ENCODE results near the gene POLR3A. TPM values are rescaled to one million over a fixed set of nuclear protein-coding genes. Genes with fewer than 3 reads are reported as not detected.

Gene POLR3A
- total and polyA plus RNA-seq, 2 of the 13 experiments (the other 11 are each of a cell fraction or from before 2014, with no cell fraction given): 13.6 to 19.2 TPM

- TF ChIP-seq TGIF2 (CRISPR knock-in tag; IDR thresholded peaks at IDR 0.05): no peak
- no peak for TF ChIP-seq RBM22 (optimal IDR thresholded peaks at IDR 0.05; ENCODE audit: low read length)
- peak; percentile 40; the same call in 1 of the 2 replicates for TF ChIP-seq PRDM15 (CRISPR knock-in tag; IDR thresholded peaks at IDR 0.05)
- TF ChIP-seq CBFB (CRISPR knock-in tag; IDR thresholded peaks at IDR 0.05): no peak; the same call in 1 of the 2 replicates
- TF ChIP-seq MTA3 (CRISPR knock-in tag; IDR thresholded peaks at IDR 0.05): no peak
- peak; percentile 72; the same call in 1 of the 2 replicates for TF ChIP-seq ZNF441 (CRISPR knock-in tag; IDR thresholded peaks at IDR 0.05; ENCODE audit: borderline replicate concordance)
- no peak for TF ChIP-seq ZNF207 (IDR thresholded peaks at IDR 0.05; ENCODE audit: borderline replicate concordance)
- 0 out of 2 replicates have a peak, but pooled peaks have one; percentile 48 for TF ChIP-seq ZNF354B (CRISPR knock-in tag; IDR thresholded peaks at IDR 0.05)
- TF ChIP-seq BRD4 (CRISPR knock-in tag; IDR thresholded peaks at IDR 0.05): peak; percentile 98
- TF ChIP-seq PAF1 (CRISPR knock-in tag; IDR thresholded peaks at IDR 0.05): no peak
- peak; percentile 80; the same call in 1 of the 2 replicates for TF ChIP-seq ZNF563 (CRISPR knock-in tag; IDR thresholded peaks at IDR 0.05)
- peak; percentile 92 for TF ChIP-seq MAX (IDR thresholded peaks at IDR 0.05)
- TF ChIP-seq PRDM4 (CRISPR knock-in tag; IDR thresholded peaks at IDR 0.05; ENCODE audit: borderline replicate concordance): no peak
- peak; percentile 57; the same call in 1 of the 2 replicates for TF ChIP-seq PITX1 (CRISPR knock-in tag; IDR thresholded peaks at IDR 0.05)
- no peak for TF ChIP-seq HHEX (CRISPR knock-in tag; IDR thresholded peaks at IDR 0.05)
- TF ChIP-seq POLR2AphosphoS5 (IDR thresholded peaks at IDR 0.05; ENCODE audit: low read depth, low read length): peak; percentile 99
- TF ChIP-seq NFYC (CRISPR knock-in tag; IDR thresholded peaks at IDR 0.05): peak; percentile 78
- TF ChIP-seq STAT5B (CRISPR knock-in tag; IDR thresholded peaks at IDR 0.05): no peak
- TF ChIP-seq REPIN1 (CRISPR knock-in tag; IDR thresholded peaks at IDR 0.05; ENCODE audit: borderline replicate concordance, low read depth): peak; percentile 65; the same call in 1 of the 2 replicates
- TF ChIP-seq SRY (CRISPR knock-in tag; IDR thresholded peaks at IDR 0.05): peak; percentile 85; the same call in 1 of the 2 replicates
- TF ChIP-seq IKZF4 (CRISPR knock-in tag; IDR thresholded peaks at IDR 0.05; ENCODE audit: borderline replicate concordance, low read depth, not compliant biosample characterization): peak; percentile 78
- peak; percentile 29; the same call in 1 of the 2 replicates for TF ChIP-seq SP2 (CRISPR knock-in tag; IDR thresholded peaks at IDR 0.05)
- peak; percentile 88 for TF ChIP-seq BORCS8-MEF2B (CRISPR knock-in tag; IDR thresholded peaks at IDR 0.05)
- peak; percentile 20; the same call in 1 of the 2 replicates for TF ChIP-seq SOX5 (CRISPR knock-in tag; IDR thresholded peaks at IDR 0.05; ENCODE audit: borderline replicate concordance)
Measured at GRCh38 chr10:78033637-78034470, 4.5 kb upstream of the POLR3A start, which contains the start of gene RPS24 (continued).
